ENCODE data around the gene CACNA2D4.

DNA sequence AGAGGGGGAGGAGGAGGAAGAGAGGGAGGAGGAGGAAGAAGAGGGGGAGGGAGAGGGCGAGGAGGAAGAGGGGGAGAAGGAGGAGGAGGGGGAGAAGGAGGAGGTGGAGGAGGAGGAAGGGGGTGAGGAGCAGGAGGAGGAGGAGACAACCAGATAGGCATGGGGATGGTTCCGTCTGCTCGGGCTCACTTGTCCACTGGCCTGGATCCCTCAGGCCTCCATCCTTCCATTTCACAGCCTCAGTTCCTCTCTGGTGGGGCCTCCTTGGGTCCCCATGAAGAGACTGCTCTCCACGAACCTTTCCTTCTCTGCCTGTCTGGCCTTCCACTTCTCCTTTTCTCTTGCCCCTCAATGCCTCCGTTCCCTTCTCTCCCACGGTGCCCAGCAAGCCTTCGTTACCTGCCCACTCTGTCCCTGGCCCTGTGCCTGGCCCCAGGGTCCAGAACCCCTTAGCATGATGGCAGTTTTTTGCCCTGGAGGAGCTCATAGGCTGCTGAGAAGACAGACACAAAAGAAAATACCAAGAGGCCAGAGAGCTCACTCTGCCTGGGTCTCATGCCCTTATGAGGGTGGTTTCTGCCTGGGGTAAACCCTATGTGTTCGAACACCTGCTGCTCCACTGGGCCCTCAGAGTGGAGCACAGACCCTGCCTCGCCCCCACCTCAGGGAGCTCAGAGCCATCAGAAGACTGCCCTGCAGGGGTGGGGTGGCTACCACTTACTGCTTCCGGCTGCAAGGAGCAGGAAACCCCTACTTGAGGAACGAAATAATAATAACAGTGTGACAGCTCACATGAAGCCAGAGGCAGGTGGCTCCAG lies 11.7 kb upstream of the CACNA2D4 start:
- TF ChIP-seq, protein P1, sequence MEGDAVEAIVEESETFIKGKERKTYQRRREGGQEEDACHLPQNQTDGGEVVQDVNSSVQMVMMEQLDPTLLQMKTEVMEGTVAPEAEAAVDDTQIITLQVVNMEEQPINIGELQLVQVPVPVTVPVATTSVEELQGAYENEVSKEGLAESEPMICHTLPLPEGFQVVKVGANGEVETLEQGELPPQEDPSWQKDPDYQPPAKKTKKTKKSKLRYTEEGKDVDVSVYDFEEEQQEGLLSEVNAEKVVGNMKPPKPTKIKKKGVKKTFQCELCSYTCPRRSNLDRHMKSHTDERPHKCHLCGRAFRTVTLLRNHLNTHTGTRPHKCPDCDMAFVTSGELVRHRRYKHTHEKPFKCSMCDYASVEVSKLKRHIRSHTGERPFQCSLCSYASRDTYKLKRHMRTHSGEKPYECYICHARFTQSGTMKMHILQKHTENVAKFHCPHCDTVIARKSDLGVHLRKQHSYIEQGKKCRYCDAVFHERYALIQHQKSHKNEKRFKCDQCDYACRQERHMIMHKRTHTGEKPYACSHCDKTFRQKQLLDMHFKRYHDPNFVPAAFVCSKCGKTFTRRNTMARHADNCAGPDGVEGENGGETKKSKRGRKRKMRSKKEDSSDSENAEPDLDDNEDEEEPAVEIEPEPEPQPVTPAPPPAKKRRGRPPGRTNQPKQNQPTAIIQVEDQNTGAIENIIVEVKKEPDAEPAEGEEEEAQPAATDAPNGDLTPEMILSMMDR (IDR thresholded peaks at IDR 0.05; ENCODE audit: low read depth, low read length, missing input control), result no peak
- TF ChIP-seq, protein P2, sequence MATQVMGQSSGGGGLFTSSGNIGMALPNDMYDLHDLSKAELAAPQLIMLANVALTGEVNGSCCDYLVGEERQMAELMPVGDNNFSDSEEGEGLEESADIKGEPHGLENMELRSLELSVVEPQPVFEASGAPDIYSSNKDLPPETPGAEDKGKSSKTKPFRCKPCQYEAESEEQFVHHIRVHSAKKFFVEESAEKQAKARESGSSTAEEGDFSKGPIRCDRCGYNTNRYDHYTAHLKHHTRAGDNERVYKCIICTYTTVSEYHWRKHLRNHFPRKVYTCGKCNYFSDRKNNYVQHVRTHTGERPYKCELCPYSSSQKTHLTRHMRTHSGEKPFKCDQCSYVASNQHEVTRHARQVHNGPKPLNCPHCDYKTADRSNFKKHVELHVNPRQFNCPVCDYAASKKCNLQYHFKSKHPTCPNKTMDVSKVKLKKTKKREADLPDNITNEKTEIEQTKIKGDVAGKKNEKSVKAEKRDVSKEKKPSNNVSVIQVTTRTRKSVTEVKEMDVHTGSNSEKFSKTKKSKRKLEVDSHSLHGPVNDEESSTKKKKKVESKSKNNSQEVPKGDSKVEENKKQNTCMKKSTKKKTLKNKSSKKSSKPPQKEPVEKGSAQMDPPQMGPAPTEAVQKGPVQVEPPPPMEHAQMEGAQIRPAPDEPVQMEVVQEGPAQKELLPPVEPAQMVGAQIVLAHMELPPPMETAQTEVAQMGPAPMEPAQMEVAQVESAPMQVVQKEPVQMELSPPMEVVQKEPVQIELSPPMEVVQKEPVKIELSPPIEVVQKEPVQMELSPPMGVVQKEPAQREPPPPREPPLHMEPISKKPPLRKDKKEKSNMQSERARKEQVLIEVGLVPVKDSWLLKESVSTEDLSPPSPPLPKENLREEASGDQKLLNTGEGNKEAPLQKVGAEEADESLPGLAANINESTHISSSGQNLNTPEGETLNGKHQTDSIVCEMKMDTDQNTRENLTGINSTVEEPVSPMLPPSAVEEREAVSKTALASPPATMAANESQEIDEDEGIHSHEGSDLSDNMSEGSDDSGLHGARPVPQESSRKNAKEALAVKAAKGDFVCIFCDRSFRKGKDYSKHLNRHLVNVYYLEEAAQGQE (IDR thresholded peaks at IDR 0.05), result no peak
- TF ChIP-seq JUND (IDR thresholded peaks at IDR 0.05) (no peak), YY1 (IDR thresholded peaks at IDR 0.05) (no peak), GABPA (IDR thresholded peaks at IDR 0.05 in 1 of 2, conservative IDR thresholded peaks at IDR 0.05 in 1 of 2) (no peak), SP1 (IDR thresholded peaks at IDR 0.05) (no peak), TAF1 (conservative IDR thresholded peaks at IDR 0.05) (no peak), EGR1 (IDR thresholded peaks at IDR 0.05; ENCODE audit: low read depth in 2 of 2) (no peak), HNF4G (IDR thresholded peaks at IDR 0.05) (no peak)
- TF ChIP-seq, protein P3, sequence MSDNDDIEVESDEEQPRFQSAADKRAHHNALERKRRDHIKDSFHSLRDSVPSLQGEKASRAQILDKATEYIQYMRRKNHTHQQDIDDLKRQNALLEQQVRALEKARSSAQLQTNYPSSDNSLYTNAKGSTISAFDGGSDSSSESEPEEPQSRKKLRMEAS (IDR thresholded peaks at IDR 0.05), result no peak
- TF ChIP-seq, protein P4, sequence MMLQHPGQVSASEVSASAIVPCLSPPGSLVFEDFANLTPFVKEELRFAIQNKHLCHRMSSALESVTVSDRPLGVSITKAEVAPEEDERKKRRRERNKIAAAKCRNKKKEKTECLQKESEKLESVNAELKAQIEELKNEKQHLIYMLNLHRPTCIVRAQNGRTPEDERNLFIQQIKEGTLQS (IDR thresholded peaks at IDR 0.05), result no peak
- TF ChIP-seq, protein P5, sequence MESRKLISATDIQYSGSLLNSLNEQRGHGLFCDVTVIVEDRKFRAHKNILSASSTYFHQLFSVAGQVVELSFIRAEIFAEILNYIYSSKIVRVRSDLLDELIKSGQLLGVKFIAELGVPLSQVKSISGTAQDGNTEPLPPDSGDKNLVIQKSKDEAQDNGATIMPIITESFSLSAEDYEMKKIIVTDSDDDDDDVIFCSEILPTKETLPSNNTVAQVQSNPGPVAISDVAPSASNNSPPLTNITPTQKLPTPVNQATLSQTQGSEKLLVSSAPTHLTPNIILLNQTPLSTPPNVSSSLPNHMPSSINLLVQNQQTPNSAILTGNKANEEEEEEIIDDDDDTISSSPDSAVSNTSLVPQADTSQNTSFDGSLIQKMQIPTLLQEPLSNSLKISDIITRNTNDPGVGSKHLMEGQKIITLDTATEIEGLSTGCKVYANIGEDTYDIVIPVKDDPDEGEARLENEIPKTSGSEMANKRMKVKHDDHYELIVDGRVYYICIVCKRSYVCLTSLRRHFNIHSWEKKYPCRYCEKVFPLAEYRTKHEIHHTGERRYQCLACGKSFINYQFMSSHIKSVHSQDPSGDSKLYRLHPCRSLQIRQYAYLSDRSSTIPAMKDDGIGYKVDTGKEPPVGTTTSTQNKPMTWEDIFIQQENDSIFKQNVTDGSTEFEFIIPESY (IDR thresholded peaks at IDR 0.05), result no peak
